AG10803 (cell line): ENCODE data around the gene USP47.
"Not testable (repeated sequence)": the region's sequence is repeated elsewhere in the genome, so short reads cannot be mapped to it uniquely, and the experiment has no call there.

ENCODE experiments used
- DNase-seq: peaks from one replicate; pipeline ENCODE4 v3.0.0; 2010; ENCODE audit warnings: low read depth
- H3K4me3 ChIP-seq: 2 replicates; pipeline ENCODE4 v1.5.1; 2011; ENCODE audit warnings: mild to moderate bottlenecking, low read length, control low read depth
- CTCF ChIP-seq: conservative IDR thresholded peaks from 2 replicates; pipeline ENCODE4 v1.5.1; 2011; ENCODE audit warnings: mild to moderate bottlenecking, low read length, control low read depth, inconsistent platforms

Gene USP47

GRCh38 chr11:11816511-11817314 is 25.1 kb upstream of the USP47 start:
- peak; percentile 37 for DNase-seq
- no peak overlapping the region for H3K4me3 ChIP-seq
- TF ChIP-seq CTCF: no peak

- no peak for TF ChIP-seq CTCF
- no peak for DNase-seq
- no peak overlapping the region for H3K4me3 ChIP-seq
Measured at GRCh38 chr11:11817957-11818356, 23.8 kb upstream of the USP47 start.

GRCh38 chr11:11818529-11819121 is 23.1 kb upstream of the USP47 start:
- TF ChIP-seq CTCF: no peak
- no peak for DNase-seq
- no peak overlapping the region for H3K4me3 ChIP-seq

GRCh38 chr11:11821899-11822298 is 19.9 kb upstream of the USP47 start:
- H3K4me3 ChIP-seq: no peak overlapping the region
- no peak for DNase-seq
- TF ChIP-seq CTCF: no peak

- no peak for DNase-seq
- no peak for TF ChIP-seq CTCF
- H3K4me3 ChIP-seq: no peak overlapping the region
Measured at GRCh38 chr11:11822946-11823345, 18.8 kb upstream of the USP47 start.

GRCh38 chr11:11826260-11826659 is 15.5 kb upstream of the USP47 start:
- no peak overlapping the region for H3K4me3 ChIP-seq
- no peak for TF ChIP-seq CTCF
- DNase-seq: no peak

GRCh38 chr11:11827272-11827671 is 14.5 kb upstream of the USP47 start:
- no peak overlapping the region for H3K4me3 ChIP-seq
- TF ChIP-seq CTCF: no peak

GRCh38 chr11:11831406-11831805 is 10.4 kb upstream of the USP47 start:
- not testable (repeated sequence) for H3K4me3 ChIP-seq, DNase-seq

More at GRCh38 chr11:11827272-11827671, 14.5 kb upstream of the USP47 start:
- no peak for DNase-seq
